NCI-H1417 treated with DMSO at 0.1 percent for 48 hours (cell line): ENCODE data around the gene FAM216B.
"Not testable (repeated sequence)": the region's sequence is repeated elsewhere in the genome, so short reads cannot be mapped to it uniquely, and the experiment has no call there.

Experiments
- DNase-seq: peaks from one replicate; lab custom pipeline; 2025; lab: John Stamatoyannopoulos, UW

FAM216B gene

DNA sequence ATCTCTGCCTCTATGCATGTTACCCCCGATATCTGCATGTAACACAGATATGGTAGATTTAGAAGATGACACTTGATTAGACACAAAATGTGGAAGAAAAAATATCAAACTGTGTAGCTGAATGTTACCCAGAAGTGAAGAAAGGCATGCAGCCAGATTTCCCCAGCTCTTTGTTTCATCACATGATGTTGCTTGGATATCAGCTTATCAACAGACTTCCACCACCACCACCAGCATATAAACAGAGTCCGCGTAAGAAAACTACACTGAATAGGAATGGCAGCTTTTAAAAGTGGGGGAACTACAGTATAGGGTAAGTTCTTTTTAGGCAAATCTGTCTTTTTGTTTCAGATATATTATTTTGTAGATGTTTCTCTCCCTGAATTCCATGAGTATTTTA is at the start of gene FAM216B:
FAM216B (plus strand) TSS at position 233 of the 400 bp plus-strand sequence. CDS start 2,484 bp downstream, outside the sequence.
- DNase-seq = no peak

DNA sequence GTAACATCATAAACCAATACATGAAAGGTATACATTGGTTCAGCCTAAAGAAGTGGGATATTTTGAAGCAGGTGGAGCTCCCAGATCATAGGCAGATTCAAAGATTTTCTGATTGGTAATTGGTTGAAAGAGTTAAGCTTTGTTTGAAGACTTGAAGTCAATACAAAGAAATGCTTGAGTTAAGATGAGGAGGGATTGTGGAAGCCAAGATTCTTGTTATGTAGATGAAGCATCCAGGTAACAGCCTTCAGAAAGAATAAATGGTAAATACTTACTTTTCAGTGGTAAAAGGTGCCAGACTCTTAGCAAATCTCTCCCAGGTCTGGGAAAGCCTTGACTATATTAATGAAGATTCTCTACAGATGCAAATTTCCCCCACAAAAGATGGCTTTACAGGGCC is 49.3 kb upstream of the FAM216B start:
- no peak for DNase-seq

DNA sequence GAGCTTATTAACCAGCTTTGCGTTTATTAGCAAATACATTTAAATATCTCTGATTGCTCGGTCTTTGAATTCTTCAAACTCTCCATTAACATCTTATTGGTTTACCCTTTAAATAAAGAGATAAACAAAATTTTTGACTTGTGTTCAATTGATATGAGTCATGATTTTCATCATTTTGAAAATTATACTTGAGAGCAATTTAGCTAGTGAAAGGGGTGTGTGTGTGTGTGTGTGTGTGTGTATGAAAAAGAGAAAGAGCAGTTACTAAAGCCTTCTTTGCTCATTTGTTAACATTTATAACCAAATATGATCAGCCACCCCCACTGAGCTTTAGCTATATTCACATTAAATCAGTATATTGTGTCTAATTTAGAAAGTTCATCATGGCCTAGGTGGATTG is 48.3 kb upstream of the FAM216B start:
- no peak for DNase-seq

DNA sequence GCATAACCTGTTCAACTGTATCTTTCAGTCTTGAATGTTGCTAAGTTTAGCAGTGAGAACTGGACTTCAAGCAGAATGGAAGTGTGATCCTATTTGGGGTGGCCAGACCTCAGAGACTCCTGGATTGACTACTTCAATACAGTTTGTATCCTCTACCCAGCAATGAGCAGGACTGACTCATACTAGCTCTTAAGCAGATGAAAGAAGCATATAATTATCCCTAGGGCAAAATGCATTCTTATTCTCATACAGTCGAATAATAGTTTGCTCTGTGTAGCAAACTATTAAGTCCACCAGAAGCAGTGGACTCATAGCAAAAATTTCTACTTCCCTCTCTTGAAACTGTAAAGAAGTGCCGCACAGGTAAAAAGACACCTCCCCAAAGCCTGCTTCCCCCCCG is 46.4 kb upstream of the FAM216B start:
- DNase-seq = no peak

DNA sequence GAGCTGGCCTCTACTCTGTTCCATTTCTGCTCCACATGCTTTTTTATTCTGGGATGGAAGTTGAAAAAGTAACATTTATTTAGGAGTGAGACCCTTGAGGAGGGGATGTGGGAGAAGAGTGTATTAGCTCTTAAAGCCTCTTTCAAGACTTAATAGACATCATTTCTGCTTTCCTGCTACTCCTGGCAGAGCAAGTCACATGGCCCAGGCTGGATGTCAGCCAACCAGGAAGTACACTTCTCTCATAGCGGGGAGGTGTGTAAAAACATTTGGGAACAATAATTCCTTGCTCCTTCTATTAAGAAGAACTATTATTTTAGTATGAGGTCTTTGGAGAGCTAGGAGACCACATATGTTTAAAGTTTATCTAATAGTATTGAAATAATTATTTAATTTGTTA is 40.6 kb upstream of the FAM216B start:
- no peak for DNase-seq

DNA sequence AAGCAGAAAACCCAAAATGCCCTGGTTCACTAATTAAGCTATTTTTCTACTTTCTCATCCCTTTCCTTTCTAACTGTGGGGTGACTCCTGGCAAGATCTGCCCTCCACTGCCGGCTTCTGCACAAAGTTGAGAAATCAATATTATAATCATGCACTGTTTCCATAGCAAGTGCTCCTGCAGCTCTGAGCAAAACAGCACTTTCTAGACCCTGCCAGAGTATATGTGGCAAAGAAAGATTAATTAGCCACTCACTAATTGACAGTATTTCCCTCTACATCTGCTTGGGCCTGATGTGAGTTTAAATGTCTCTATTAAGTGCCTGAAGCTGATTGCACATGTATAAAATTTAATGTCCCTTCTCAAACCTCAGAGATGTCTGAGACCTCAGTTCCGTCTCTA is 39.5 kb upstream of the FAM216B start:
- no peak for DNase-seq

DNA sequence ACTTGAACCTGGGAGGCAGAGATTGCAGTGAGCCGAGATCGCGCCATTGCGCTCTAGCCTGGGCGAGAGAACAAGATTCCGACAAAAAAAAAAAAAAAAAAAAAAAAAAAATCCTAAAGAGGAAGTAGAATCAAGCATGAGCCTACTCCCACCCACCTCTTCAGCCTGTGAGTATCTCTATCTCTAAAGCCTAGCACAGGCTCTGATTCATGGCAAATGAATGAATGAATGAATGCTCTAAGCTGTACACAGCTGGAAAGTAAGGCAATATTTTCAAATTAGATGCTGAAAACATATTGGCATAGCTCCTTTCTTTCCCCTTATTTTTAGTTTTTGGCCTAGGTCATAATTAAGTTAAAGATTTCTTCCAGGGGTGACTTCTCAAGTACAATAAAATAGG is 35.7 kb upstream of the FAM216B start:
- no peak for DNase-seq

- DNase-seq = no peak
These were observed 34.5 kb upstream of the FAM216B start for GRCh38 chr13:42746866-42747265.

- DNase-seq = no peak
These were observed 33.9 kb upstream of the FAM216B start for GRCh38 chr13:42747399-42747873.

DNA sequence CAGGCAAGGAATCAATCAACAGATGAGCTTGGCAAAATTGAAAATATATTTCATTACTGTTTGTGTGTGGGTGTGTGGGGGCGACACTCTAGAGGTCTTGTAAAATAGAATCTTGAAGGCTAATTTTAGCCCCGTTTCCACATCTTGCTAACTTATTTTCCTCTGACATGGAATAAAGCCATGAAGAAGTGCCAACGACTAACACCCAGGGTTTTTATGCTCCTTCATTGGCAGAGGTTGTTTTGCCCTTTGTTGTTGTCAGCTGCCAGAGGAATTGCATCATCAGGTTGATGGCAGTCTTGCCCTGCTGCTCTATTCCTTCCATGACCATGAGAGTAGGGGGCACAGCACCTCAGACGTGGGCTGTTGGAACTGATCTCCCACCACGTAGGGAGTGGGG is 30.6 kb upstream of the FAM216B start:
- no peak for DNase-seq

DNA sequence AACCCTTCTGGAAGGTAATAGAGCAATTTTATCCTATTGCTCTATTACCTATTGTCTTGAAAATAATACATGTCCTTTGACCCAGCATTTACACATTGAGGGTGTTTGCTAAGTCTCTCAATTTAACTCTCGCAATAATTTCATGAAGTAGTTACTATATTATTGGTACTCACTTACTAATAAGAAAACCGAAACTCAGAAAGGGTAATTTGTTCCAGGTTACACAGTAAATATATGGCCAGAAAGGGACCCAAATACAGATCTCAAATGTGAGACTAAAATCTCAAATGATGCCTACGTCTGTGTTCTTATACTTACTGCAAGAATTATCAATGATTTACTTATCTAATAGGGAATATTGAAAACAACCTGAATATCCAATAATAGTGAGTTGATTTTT is 29.7 kb upstream of the FAM216B start:
- no peak for DNase-seq

DNA sequence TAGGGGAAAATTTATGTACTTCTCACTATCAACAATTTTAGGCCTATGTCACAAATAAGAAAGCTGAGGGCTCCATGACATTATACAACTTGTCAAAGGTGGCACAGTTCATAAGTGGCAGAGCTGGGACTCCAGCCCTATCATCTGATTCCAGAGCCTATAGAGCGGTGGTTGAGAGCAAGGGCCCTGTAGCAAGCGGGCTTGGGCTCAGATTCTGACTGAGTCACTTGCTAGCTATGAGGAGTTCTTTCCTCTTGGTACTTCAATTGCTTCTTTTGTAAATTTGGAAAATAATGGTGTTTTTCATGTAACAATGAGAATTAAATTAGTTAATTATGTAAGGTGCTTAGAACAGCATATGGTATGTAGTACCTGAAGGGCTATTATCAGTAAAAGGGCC is 28.7 kb upstream of the FAM216B start:
- no peak for DNase-seq

- DNase-seq = no peak
These were observed 27.7 kb upstream of the FAM216B start for GRCh38 chr13:42753697-42754096.

GRCh38 chr13:42754801-42755510 is 26.4 kb upstream of the FAM216B start:
- DNase-seq = no peak

- no peak for DNase-seq
These were observed 23.5 kb upstream of the FAM216B start for GRCh38 chr13:42757678-42758420.

GRCh38 chr13:42758515-42758914 is 22.9 kb upstream of the FAM216B start:
- no peak for DNase-seq

GRCh38 chr13:42760951-42761350 is 20.4 kb upstream of the FAM216B start:
- no peak for DNase-seq

DNA sequence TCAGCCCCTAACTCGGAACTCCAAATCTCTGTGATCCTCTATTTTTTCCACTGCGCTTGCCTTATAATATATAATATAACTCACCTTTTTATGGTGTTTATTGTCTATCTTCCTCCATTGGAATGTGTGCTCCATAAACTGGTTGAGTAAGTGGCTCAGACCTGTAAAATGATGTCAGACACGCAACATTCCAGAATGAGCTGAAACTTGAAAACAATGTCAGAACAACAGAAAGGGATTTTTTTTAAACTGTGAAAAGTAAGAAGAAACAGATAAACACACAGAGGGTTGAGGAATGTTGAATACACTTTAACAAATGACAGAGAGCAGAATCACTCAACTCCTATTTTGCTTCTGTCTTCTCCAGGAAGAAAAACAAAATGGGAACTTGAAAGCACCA is 19.1 kb upstream of the FAM216B start:
- DNase-seq = no peak

- no peak for DNase-seq
These were observed 18.5 kb upstream of the FAM216B start for GRCh38 chr13:42762917-42763316.

DNA sequence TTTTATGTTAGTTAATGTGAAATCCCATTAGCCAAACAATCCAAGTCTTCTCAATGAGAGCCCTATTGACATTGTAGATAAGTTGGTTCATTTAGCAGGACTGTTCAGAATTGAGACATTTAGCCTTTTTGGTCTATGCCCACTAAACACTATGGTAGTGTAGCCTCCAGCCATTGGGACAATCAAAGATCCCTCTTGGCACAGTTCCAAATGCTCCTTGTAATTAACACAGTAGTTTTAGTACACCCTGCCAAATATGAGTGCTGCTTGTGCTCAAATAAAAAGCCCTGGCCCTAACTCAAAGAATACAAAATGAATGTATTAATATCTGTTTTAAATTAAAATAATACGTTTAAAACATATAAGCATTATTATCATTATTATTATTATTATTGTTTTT is 15.4 kb upstream of the FAM216B start:
- DNase-seq = no peak

- DNase-seq = no peak
These were observed 11.7 kb upstream of the FAM216B start for GRCh38 chr13:42769650-42770049.

DNA sequence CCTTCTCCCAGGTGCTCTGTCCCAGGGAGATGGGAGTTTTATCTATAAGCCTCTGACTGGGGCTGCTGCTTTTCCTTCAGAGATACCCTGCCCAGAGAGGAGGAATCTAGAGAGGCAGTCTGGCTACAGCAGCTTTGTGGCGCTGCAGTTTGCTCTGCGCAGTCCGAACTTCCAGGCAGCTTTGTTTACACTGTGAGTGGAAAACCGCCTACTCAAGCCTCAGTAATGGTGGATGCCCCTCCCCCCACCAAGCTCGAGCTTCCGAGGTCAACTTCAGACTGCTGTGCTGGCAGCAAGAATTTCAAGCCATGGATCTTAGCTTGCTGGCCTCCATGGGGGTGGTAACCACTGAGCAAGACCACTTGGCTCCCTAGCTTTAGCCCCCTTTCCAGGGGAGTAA is 4.8 kb upstream of the FAM216B start:
- not testable (repeated sequence) for DNase-seq

GRCh38 chr13:42777467-42777866 is 3.9 kb upstream of the FAM216B start:
- DNase-seq = no peak

- no peak for DNase-seq
These were observed 1.3 kb upstream of the FAM216B start for GRCh38 chr13:42780044-42780443.
